GM23338 (cell line): ENCODE data around the gene CIZ1. TPM values are rescaled to one million over a fixed set of nuclear protein-coding genes. Genes with fewer than 3 reads are reported as not detected.

Experiments used
- ATAC-seq: fragments of 200-7000 bp; cut with Tn5 transposase; 3 replicates; pipeline ENCODE4 v1.9.1; 2020
- DNase-seq: peaks from one replicate; pipeline ENCODE4 v3.0.0-alpha.2; 2015; ENCODE audit warnings: low spot score
- H2AFZ ChIP-seq: fragments of 200-600 bp; sonication (generic); 2 replicates; pipeline ENCODE4 v1.8.0; 2016; ENCODE audit warnings: antibody characterized with exemption, mild to moderate bottlenecking, moderate library complexity
- H3F3A ChIP-seq: fragments of 200-600 bp; sonication (generic); replicated peaks from 2 replicates; pipeline ENCODE4 v1.8.0; 2017; ENCODE audit warnings: antibody characterized with exemption, mixed run types, low read depth
- H3K27ac ChIP-seq: fragments of 200-600 bp; sonication (generic); 2 replicates; pipeline ENCODE4 v1.6.1; 2016; ENCODE audit warnings: low read depth
- H3K27me3 ChIP-seq: fragments of 200-600 bp; sonication (generic); 2 replicates; pipeline ENCODE4 v1.8.0; 2016; ENCODE audit warnings: mild to moderate bottlenecking, mixed run types, moderate library complexity; ENCODE audit not compliant: insufficient read depth
- H3K36me3 ChIP-seq: fragments of 200-600 bp; sonication (generic); 2 replicates; pipeline ENCODE4 v1.8.0; 2016; ENCODE audit warnings: mild to moderate bottlenecking; ENCODE audit not compliant: insufficient read depth
- H3K4me1 ChIP-seq: fragments of 200-600 bp; sonication (generic); 2 replicates; pipeline ENCODE4 v1.8.0; 2016; ENCODE audit warnings: mild to moderate bottlenecking, moderate library complexity; ENCODE audit not compliant: insufficient read depth
- H3K4me2 ChIP-seq: fragments of 200-600 bp; sonication (generic); 2 replicates; pipeline ENCODE4 v1.7.1; 2017; ENCODE audit warnings: mixed run types
- H3K4me3 ChIP-seq: fragments of 200-600 bp; sonication (generic); 2 replicates; pipeline ENCODE4 v1.6.1; 2016; ENCODE audit warnings: mixed run types
- H3K79me2 ChIP-seq: fragments of 200-600 bp; sonication (generic); replicated peaks from 2 replicates; pipeline ENCODE4 v1.8.0; 2017; ENCODE audit warnings: mild to moderate bottlenecking; ENCODE audit not compliant: insufficient read depth
- H3K9me2 ChIP-seq: fragments of 200-600 bp; sonication (generic); 2 replicates; pipeline ENCODE4 v1.8.0; 2017; ENCODE audit not compliant: insufficient read depth
- H4K20me1 ChIP-seq: fragments of 200-600 bp; sonication (generic); replicated peaks from 2 replicates; pipeline ENCODE4 v1.8.0; 2017; ENCODE audit warnings: mild to moderate bottlenecking; ENCODE audit not compliant: insufficient read depth
- H3K27ac Mint-ChIP-seq: 2 replicates; pipeline ENCODE4 v1.8.0; 2020; ENCODE audit warnings: inconsistent platforms, mild to moderate bottlenecking, moderate library complexity, mixed read lengths
- H3K27me3 Mint-ChIP-seq: 3 replicates; pipeline ENCODE4 v1.8.0; 2022; ENCODE audit warnings: low read depth, mild to moderate bottlenecking, moderate library complexity, mixed read lengths, inconsistent platforms; ENCODE audit not compliant: insufficient read depth, poor library complexity
- H3K36me3 Mint-ChIP-seq: 3 replicates; pipeline ENCODE4 v1.8.0; 2021; ENCODE audit warnings: low read depth, mild to moderate bottlenecking, inconsistent platforms, moderate library complexity, mixed read lengths
- H3K4me1 Mint-ChIP-seq: 3 replicates; pipeline ENCODE4 v1.8.0; 2020; ENCODE audit warnings: mild to moderate bottlenecking, inconsistent platforms, mixed read lengths
- H3K4me3 Mint-ChIP-seq: 3 replicates; pipeline ENCODE4 v1.8.0; 2021; ENCODE audit warnings: moderate library complexity, mild to moderate bottlenecking, inconsistent platforms, mixed read lengths
- H3K9me3 Mint-ChIP-seq: 3 replicates; pipeline ENCODE4 v1.8.0; 2020; ENCODE audit warnings: moderate library complexity, mild to moderate bottlenecking, inconsistent platforms, mixed read lengths
- CREB1 ChIP-seq: fragments of 250-450 bp; sonication (Bioruptor Pico); IDR thresholded peaks from 2 replicates; pipeline ENCODE4 v1.5.0; 2020; ENCODE audit warnings: low read depth, mild to moderate bottlenecking, moderate library complexity
- REST ChIP-seq: IDR thresholded peaks from one replicate; pipeline ENCODE4 v1.6.1; 2018; ENCODE audit warnings: antibody characterized with exemption; ENCODE audit not compliant: unreplicated experiment
- STAT1 ChIP-seq: IDR thresholded peaks from one replicate; pipeline ENCODE4 v1.6.1; 2016; ENCODE audit warnings: antibody characterized with exemption; ENCODE audit not compliant: unreplicated experiment
- polyA plus RNA-seq: library from polyadenylated mRNA; unstranded; fragments of >200 nt; fragmentation: Nextera tagmentation; extraction: Ambion mirVana; gene quantifications from 2 replicates; pipeline ENCODE4 v1.2.1, GENCODE V29; 2016
- total RNA-seq: library from RNA; depleted of rRNA; stranded (reverse); fragments of >200 nt; shearing (Covaris generic); gene quantifications from 2 replicates; pipeline ENCODE4 v1.2.3, GENCODE V29; 2014
- TF ChIP-seq, protein P1 (sequence below), 2 experiments: fragments of 200-600 bp in 1 of 2; sonication (generic) in 1 of 2; conservative IDR thresholded peaks; 2 replicates each; pipeline versions ENCODE4 v1.5.1 to v1.6.1; 2016 to 2017; ENCODE audit warnings: antibody characterized with exemption in 2 of 2, low read depth in 2 of 2, mild to moderate bottlenecking in 2 of 2, moderate library complexity in 1 of 2

The CIZ1 gene
- total and polyA plus RNA-seq, 2 experiments from 2014 or later: 49.6 to 61.4 TPM

DNA sequence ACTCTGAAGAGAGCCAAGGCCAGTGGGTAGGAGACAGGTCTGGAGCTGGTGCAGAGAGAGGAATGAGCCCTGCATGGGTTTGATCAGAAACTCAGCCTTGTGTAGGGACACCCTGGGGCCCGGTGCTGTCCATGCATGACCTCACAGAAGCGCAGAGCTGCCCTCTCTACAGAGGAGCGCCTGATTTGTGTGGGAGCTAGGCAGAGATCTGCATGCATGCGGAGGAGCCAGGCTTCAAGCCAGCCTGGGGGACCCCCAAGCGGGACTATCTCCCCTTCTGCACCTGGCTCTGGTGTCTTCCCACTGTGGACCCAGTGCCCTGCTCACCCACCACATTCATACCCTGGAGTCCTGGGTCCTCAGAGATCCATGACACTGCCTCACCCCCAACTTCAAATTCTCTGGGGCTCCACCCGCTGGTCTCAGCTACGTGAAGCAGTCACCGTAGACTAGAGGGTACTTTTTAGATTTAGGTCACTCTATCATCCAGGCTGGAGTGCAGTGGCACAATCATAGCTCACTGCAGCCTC is 44.7 kb downstream of the CIZ1 start:
- Mint-ChIP-seq H3K4me1 (peaks cover 10% of the 10 kb centered on the region), H3K36me3 (no peaks in the 10 kb centered on the region), H3K27ac (no peak overlapping the region), H3K9me3 (no peaks in the 10 kb centered on the region), H3K4me3 (no peak overlapping the region), H3K27me3 (peaks cover 11% of the 10 kb centered on the region)
- Histone ChIP-seq H3K4me2 (no peak overlapping the region), H4K20me1 (no peaks in the 10 kb centered on the region), H3F3A (no peaks in the 10 kb centered on the region), H3K9me2 (no peaks in the 10 kb centered on the region), H3K27ac (no peak overlapping the region), H3K27me3 (no peaks in the 10 kb centered on the region), H3K79me2 (no peaks in the 10 kb centered on the region), H2AFZ (no peak overlapping the region), H3K36me3 (no peaks in the 10 kb centered on the region), H3K4me3 (no peak overlapping the region), H3K4me1 (peaks cover 3% of the 10 kb centered on the region)
- DNase-seq (no peak), ATAC-seq (no peak)
- TF ChIP-seq CREB1 (CRISPR knock-in tag) (no peak), STAT1 (no peak)
- TF ChIP-seq, protein P1, sequence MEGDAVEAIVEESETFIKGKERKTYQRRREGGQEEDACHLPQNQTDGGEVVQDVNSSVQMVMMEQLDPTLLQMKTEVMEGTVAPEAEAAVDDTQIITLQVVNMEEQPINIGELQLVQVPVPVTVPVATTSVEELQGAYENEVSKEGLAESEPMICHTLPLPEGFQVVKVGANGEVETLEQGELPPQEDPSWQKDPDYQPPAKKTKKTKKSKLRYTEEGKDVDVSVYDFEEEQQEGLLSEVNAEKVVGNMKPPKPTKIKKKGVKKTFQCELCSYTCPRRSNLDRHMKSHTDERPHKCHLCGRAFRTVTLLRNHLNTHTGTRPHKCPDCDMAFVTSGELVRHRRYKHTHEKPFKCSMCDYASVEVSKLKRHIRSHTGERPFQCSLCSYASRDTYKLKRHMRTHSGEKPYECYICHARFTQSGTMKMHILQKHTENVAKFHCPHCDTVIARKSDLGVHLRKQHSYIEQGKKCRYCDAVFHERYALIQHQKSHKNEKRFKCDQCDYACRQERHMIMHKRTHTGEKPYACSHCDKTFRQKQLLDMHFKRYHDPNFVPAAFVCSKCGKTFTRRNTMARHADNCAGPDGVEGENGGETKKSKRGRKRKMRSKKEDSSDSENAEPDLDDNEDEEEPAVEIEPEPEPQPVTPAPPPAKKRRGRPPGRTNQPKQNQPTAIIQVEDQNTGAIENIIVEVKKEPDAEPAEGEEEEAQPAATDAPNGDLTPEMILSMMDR (conservative IDR thresholded peaks at IDR 0.05; ENCODE audit: low read depth in 2 of 2): no peak

GRCh38 chr9:128145951-128146351 is 45.4 kb downstream of the CIZ1 start:
- H3K4me3 Mint-ChIP-seq: no peak overlapping the region
- H3F3A ChIP-seq: no peaks in the 10 kb centered on the region
- no peak overlapping the region for H3K27ac Mint-ChIP-seq
- no peaks in the 10 kb centered on the region for H4K20me1 ChIP-seq
- H3K9me2 ChIP-seq: no peaks in the 10 kb centered on the region
- DNase-seq: no peak
- peaks cover 9% of the 10 kb centered on the region for H3K4me1 Mint-ChIP-seq
- no peak overlapping the region for H3K4me3 ChIP-seq
- no peaks in the 10 kb centered on the region for H3K9me3 Mint-ChIP-seq
- H3K36me3 ChIP-seq: no peaks in the 10 kb centered on the region
- no peak overlapping the region for H3K4me2 ChIP-seq
- H3K27me3 ChIP-seq: no peaks in the 10 kb centered on the region
- no peaks in the 10 kb centered on the region for H3K79me2 ChIP-seq
- H3K36me3 Mint-ChIP-seq: no peaks in the 10 kb centered on the region
- peaks cover 3% of the 10 kb centered on the region for H3K4me1 ChIP-seq
- TF ChIP-seq CREB1 (CRISPR knock-in tag): no peak
- TF ChIP-seq STAT1: no peak
- no peak for TF ChIP-seq REST
- no peak overlapping the region for H2AFZ ChIP-seq
- no peak overlapping the region for H3K27ac ChIP-seq
- peaks cover 10% of the 10 kb centered on the region for H3K27me3 Mint-ChIP-seq
- no peak for ATAC-seq
